Subcutaneous abdominal adipose tissue (tissue), 5 donors: ENCODE results near the gene MDP1.
"Not testable (repeated sequence)": the region's sequence is repeated elsewhere in the genome, so short reads cannot be mapped to it uniquely, and the experiment has no call there.

ENCODE experiments used
- H3K27ac ChIP-seq: one replicate; pipeline ENCODE4 v1.7.0; 2013; ENCODE audit warnings: low read depth, mild to moderate bottlenecking, inconsistent platforms, low read length, moderate library complexity
- H3K27me3 ChIP-seq, 5 donors: one replicate each; pipeline ENCODE4 v1.7.0; 2013; ENCODE audit warnings: low read length in 5 of 5, inconsistent platforms in 1 of 5; ENCODE audit not compliant: control insufficient read depth in 5 of 5, insufficient read depth in 4 of 5
- H3K36me3 ChIP-seq, 5 donors: one replicate each; pipeline ENCODE4 v1.7.0; 2013; ENCODE audit warnings: low read length in 5 of 5; ENCODE audit not compliant: control insufficient read depth in 5 of 5, insufficient read depth in 5 of 5
- H3K4me1 ChIP-seq, 5 donors: one replicate each; pipeline ENCODE4 v1.7.0; 2013; ENCODE audit warnings: low read length in 5 of 5, mild to moderate bottlenecking in 3 of 5, moderate library complexity in 1 of 5; ENCODE audit not compliant: control insufficient read depth in 5 of 5, insufficient read depth in 5 of 5
- H3K4me3 ChIP-seq, 5 donors: one replicate each; pipeline ENCODE4 v1.7.0; 2013; ENCODE audit warnings: low read length in 5 of 5, low read depth in 1 of 5
- H3K9ac ChIP-seq, 5 donors: one replicate each; pipeline ENCODE4 v1.7.0; 2013; ENCODE audit warnings: low read length in 5 of 5, mild to moderate bottlenecking in 4 of 5, moderate library complexity in 3 of 5
- H3K9me3 ChIP-seq, 5 donors: one replicate each; pipeline ENCODE4 v1.7.0; 2013; ENCODE audit warnings: low read length in 5 of 5; ENCODE audit not compliant: control insufficient read depth in 5 of 5
- donor health status: healthy.
- donor health status: healthy.
- donor health status: healthy.
- donor health status: healthy.
- donor health status: healthy.

The MDP1 gene

GRCh38 chr14:24202538-24202937 lies 13.3 kb downstream of the MDP1 start:
- not testable (repeated sequence) for H3K4me3 ChIP-seq, H3K4me1 ChIP-seq, H3K9ac ChIP-seq, H3K27me3 ChIP-seq, H3K9me3 ChIP-seq, H3K27ac ChIP-seq
- H3K36me3 ChIP-seq: peaks cover 3 to 55% (median 28%) of the 10 kb centered on the region in 5 donors

- Histone ChIP-seq H3K9ac (no peak overlapping the region), H3K4me1 (peaks cover 9 to 28% (median 22%) of the 10 kb centered on the region in 5 donors), H3K27ac (no peak overlapping the region), H3K36me3 (peaks cover 3 to 22% (median 3%) of the 10 kb centered on the region in 5 donors), H3K27me3 (no peaks in the 10 kb centered on the region), H3K9me3 (no peaks in the 10 kb centered on the region), H3K4me3 (no peak overlapping the region)
These were observed 16.9 kb downstream of the MDP1 start for GRCh38 chr14:24198814-24199524.

DNA sequence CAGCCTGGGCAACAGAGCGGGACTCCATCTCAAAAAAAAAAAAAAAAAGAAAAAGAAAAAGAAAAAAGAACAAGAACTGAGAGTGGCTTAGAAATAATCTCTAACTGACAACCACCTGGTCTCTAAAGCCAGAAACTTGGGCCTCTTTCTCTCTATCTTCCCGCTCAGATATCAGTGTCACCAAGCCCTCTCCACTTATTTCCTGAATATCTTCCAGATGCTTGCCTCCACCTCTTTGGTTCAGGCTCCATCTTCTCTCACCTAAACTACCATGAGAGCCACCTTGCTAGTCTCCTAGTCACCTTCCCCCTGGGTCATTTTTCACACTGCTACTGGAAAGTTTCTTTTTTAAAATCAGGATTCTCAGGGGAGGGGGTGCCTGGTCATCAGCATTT lies 18.8 kb downstream of the MDP1 start:
- Histone ChIP-seq H3K4me3 (no peak overlapping the region), H3K27ac (no peak overlapping the region), H3K36me3 (peaks cover 0 to 26% (median 14%) of the 10 kb centered on the region in 5 donors), H3K9ac (no peak overlapping the region), H3K9me3 (no peaks in the 10 kb centered on the region), H3K4me1 (peaks cover 9 to 29% (median 24%) of the 10 kb centered on the region in 5 donors), H3K27me3 (no peaks in the 10 kb centered on the region)

DNA sequence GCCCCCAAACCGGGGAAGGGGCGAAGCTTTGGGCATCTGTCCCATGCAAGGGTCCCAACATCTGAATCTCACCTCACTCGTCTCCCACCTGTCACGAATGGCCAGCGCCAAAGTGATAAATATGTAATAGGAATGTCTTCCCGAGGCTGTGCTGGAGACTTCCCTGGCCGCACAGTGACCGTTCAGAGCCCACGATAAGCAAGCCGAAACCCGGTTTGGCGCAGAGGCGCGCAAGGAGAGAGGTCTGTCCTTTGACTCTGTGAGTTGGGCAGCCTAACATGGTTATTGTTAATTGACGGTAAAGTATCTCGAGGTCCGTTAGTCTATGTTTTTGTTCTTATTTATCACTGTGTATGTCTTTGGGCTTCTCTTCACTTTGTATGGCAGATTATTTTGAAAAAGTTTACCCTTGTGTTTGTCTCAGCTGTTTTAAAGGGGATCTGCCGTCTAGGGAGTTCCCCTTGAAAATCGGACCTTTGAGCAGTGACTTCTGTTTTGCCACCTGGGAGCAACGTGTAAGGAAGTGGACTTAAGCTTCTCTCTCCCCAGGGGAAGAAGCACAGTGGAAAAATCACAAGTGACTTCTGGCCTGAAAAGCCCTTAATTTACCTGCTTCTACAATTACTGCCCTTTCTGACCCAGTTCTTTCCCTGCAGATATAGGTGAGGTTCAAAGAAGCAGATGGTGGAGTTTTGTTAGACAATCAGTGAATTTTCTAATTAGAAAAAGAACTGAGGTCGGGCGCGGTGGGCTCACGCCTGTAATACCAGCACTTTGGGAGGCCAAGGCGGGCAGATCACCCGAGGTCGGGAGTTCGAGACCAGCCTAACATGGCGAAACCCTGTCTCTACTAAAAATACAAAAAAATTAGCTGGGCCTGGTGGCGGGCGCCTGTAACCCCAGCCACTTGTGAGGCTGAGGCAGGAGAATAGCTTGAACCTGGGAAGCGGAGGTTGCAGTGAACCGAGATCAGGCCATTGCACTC lies 19.5 kb downstream of the MDP1 start:
- Histone ChIP-seq H3K9ac (peak overlapping the region; percentile 84 to 96 (median 95)), H3K27me3 (no peaks in the 10 kb centered on the region), H3K4me1 (peaks cover 9 to 29% (median 24%) of the 10 kb centered on the region in 5 donors), H3K27ac (peak overlapping the region; percentile 95), H3K9me3 (no peaks in the 10 kb centered on the region), H3K4me3 (peak overlapping the region; percentile 84 to 95 (median 94)), H3K36me3 (peaks cover 3 to 28% (median 16%) of the 10 kb centered on the region in 5 donors)

DNA sequence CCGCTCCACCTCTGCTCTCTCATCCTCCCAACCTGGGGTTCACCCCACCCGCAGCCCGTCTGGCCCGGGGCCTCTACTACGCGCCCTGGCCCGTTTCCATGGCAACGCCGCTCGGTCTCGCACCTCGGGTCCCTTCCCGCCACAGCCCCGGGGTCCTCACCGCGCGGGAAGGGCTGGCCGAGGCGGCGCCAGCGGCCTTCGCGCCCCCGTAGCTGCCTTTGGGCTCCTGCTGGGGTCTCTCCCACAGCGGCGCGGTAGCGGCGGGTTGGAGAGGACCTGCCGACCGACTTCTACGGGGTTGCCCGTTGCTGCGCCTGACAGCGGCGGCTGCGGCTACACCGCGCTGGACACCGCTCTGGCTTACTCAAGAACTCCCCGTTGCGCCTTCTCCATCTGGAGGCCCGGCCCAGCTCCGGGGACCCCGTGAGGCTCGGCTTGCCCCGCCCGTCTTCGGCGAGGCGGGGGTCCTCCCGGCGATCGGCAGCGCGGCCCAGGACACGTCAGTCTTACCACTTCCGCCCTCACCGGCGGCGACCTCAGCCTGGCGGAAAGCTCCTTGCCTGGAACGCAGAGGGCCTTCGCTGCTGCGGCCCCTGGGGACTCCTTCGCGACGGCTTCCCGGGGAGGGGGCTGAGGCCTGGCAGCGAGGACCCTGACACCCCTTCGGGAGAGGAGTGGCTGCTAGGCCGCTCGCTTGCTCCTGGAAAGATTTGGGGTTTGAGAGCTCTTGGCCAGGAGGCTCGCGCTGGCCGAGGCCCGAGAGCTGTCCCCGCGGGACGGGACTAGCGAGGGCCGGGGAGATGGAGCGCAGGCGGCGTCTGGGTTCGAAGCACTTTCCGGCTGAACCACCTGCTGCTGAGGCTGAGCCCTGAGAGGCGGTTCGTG lies 20.4 kb downstream of the MDP1 start, which contains the start of gene TM9SF1:
TM9SF1 (minus strand) TSS at position 256 of the 885 bp plus-strand sequence. CDS start 422 bp downstream, outside the sequence.
- no peaks in the 10 kb centered on the region for H3K9me3 ChIP-seq
- H3K4me1 ChIP-seq: peaks cover 9 to 29% (median 24%) of the 10 kb centered on the region in 5 donors
- peak within 1 kb of the TSS; percentile 84 to 95 (median 94) for H3K4me3 ChIP-seq

GRCh38 chr14:24194873-24195185 lies 21.0 kb downstream of the MDP1 start:
- Histone ChIP-seq H3K27ac (peak overlapping the region; percentile 95), H3K4me1 (peaks cover 9 to 29% (median 24%) of the 10 kb centered on the region in 5 donors), H3K36me3 (peaks cover 5 to 32% (median 21%) of the 10 kb centered on the region in 5 donors), H3K4me3 (peak overlapping the region; percentile 84 to 95 (median 89)), H3K9ac (peak overlapping the region; percentile 84 to 96 (median 95)), H3K9me3 (no peaks in the 10 kb centered on the region), H3K27me3 (no peaks in the 10 kb centered on the region)

More for the DNA sequence above, 20.4 kb downstream of the MDP1 start, which contains the start of gene TM9SF1:
- Histone ChIP-seq H3K27me3 (no peaks in the 10 kb centered on the region), H3K9ac (peak within 1 kb of the TSS; percentile 84 to 96 (median 95)), H3K36me3 (peaks cover 5 to 29% (median 16%) of the 10 kb centered on the region in 5 donors), H3K27ac (peak within 1 kb of the TSS; percentile 95)

GRCh38 chr14:24194186-24194872 lies 21.5 kb downstream of the MDP1 start:
- Histone ChIP-seq H3K36me3 (peaks cover 5 to 31% (median 21%) of the 10 kb centered on the region in 5 donors), H3K27me3 (no peaks in the 10 kb centered on the region), H3K4me3 (peak overlapping the region; percentile 84 to 95 (median 89)), H3K9ac (peak overlapping the region in 4 of 5 donors; percentile 84 to 96 (median 95)), H3K27ac (peak overlapping the region; percentile 95), H3K4me1 (peaks cover 9 to 31% (median 24%) of the 10 kb centered on the region in 5 donors), H3K9me3 (no peaks in the 10 kb centered on the region)

DNA sequence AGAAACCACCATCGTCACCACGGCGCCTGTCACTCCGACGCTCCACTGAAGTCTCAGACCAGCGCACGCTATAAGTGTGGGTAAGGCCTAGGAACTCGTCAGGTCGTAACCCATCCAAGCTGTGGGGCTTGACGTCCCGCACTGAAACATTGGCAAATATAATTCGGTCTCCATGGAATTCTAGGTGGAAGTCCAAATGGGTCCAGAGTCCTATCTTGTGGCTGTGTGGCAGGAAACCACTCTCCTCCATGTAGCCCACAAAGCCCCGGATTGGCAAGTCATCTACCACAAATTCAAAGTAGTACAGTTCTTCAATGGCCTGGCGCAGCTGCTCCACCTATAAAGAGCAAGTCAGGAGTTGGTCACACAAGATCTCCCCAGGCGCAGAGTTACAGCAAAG lies 22.9 kb downstream of the MDP1 start:
- Histone ChIP-seq H3K36me3 (peaks cover 5 to 28% (median 21%) of the 10 kb centered on the region in 5 donors), H3K27ac (no peak overlapping the region), H3K4me3 (no peak overlapping the region), H3K9ac (no peak overlapping the region), H3K9me3 (no peaks in the 10 kb centered on the region), H3K4me1 (peaks cover 12 to 44% (median 35%) of the 10 kb centered on the region in 5 donors), H3K27me3 (no peaks in the 10 kb centered on the region)

GRCh38 chr14:24190416-24190815 lies 25.4 kb downstream of the MDP1 start:
- Histone ChIP-seq H3K4me3 (no peak overlapping the region), H3K27me3 (no peaks in the 10 kb centered on the region), H3K36me3 (peaks cover 5 to 49% (median 36%) of the 10 kb centered on the region in 5 donors), H3K9me3 (no peaks in the 10 kb centered on the region), H3K4me1 (peaks cover 11 to 36% (median 30%) of the 10 kb centered on the region in 5 donors), H3K9ac (no peak overlapping the region), H3K27ac (no peak overlapping the region)
